K562 (cell line): Measurements from ENCODE around the gene NR0B2. TPM values are rescaled to one million over a fixed set of nuclear protein-coding genes. Genes with fewer than 3 reads are reported as not detected.

ENCODE experiments used
- CBX2 ChIP-seq: fragments of 200-600 bp; sonication (generic); IDR thresholded peaks from one replicate; pipeline ENCODE4 v1.6.1; 2012; ENCODE audit warnings: mild to moderate bottlenecking, low read length, inconsistent platforms; ENCODE audit not compliant: insufficient read depth, poor library complexity, severe bottlenecking
- CREB1 ChIP-seq, 2 experiments: sonication (generic) in 1 of 2; formaldehyde crosslinking in 1 of 2; IDR thresholded peaks; 2 replicates each; pipeline versions ENCODE4 v1.6.1 to v1.8.0; 2012 to 2022; ENCODE audit warnings: inconsistent platforms in 1 of 2, mild to moderate bottlenecking in 1 of 2, missing genetic modification reagents in 1 of 2, moderate library complexity in 1 of 2
- CREBBP ChIP-seq: IDR thresholded peaks from one replicate; pipeline ENCODE4 v1.6.1; 2012; ENCODE audit warnings: low read depth, mild to moderate bottlenecking, control low read depth, inconsistent platforms, low read length
- ETS2 ChIP-seq: IDR thresholded peaks from 2 replicates; pipeline ENCODE4 v1.6.1; 2016; ENCODE audit warnings: borderline replicate concordance, missing genetic modification characterization, mild to moderate bottlenecking, moderate library complexity, missing compliant biosample characterization; ENCODE audit not compliant: poor library complexity, severe bottlenecking
- HDAC1 ChIP-seq, 2 experiments: fragments of 450-650 bp; IDR thresholded peaks; 2 replicates each; pipeline ENCODE4 v1.6.1; 2016 to 2017; ENCODE audit warnings: inconsistent platforms in 1 of 2, mild to moderate bottlenecking in 1 of 2, moderate library complexity in 1 of 2
- HNRNPL ChIP-seq: fragments of 200-400 bp; formaldehyde crosslinking; IDR thresholded peaks from 2 replicates; pipeline ENCODE4 v1.6.1; 2017; ENCODE audit warnings: low read depth, mild to moderate bottlenecking, low read length
- ILF3 ChIP-seq: fragments of 450-650 bp; IDR thresholded peaks from 2 replicates; pipeline ENCODE4 v1.6.1; 2018; ENCODE audit warnings: antibody characterized with exemption, mild to moderate bottlenecking, moderate library complexity, borderline replicate concordance
- MAFG ChIP-seq: fragments of 450-650 bp; conservative IDR thresholded peaks from 2 replicates; pipeline ENCODE4 v1.6.1; 2016; ENCODE audit warnings: missing genetic modification characterization, missing compliant biosample characterization
- MEF2D ChIP-seq: conservative IDR thresholded peaks from 2 replicates; pipeline ENCODE4 v1.6.1; 2016; ENCODE audit warnings: low read depth, missing genetic modification characterization, missing compliant biosample characterization
- MTF1 ChIP-seq: fragments of 250-450 bp; sonication (Bioruptor Pico); IDR thresholded peaks from 2 replicates; pipeline ENCODE4 v1.9.0; 2021; ENCODE audit warnings: moderate library complexity, mild to moderate bottlenecking, inconsistent platforms, borderline replicate concordance
- PCBP1 ChIP-seq: fragments of 200-400 bp; formaldehyde crosslinking; IDR thresholded peaks from 2 replicates; pipeline ENCODE4 v1.6.1; 2018; ENCODE audit warnings: mild to moderate bottlenecking, low read depth, low read length; ENCODE audit not compliant: poor library complexity, severe bottlenecking
- PHTF2 ChIP-seq: fragments of 250-450 bp; sonication (Bioruptor Pico); IDR thresholded peaks from 2 replicates; pipeline ENCODE4 v1.5.0; 2021; ENCODE audit warnings: mild to moderate bottlenecking
- PTRF ChIP-seq: fragments of 450-650 bp; IDR thresholded peaks from 2 replicates; pipeline ENCODE4 v1.6.1; 2016; ENCODE audit warnings: mild to moderate bottlenecking, missing genetic modification characterization, missing compliant biosample characterization
- RB1 ChIP-seq: fragments of 450-650 bp; IDR thresholded peaks from 2 replicates; pipeline ENCODE4 v1.6.1; 2017; ENCODE audit warnings: low read depth, mild to moderate bottlenecking
- RBM14 ChIP-seq: fragments of 200-400 bp; formaldehyde crosslinking; IDR thresholded peaks from 2 replicates; pipeline ENCODE4 v1.6.1; 2018; ENCODE audit warnings: low read depth, mild to moderate bottlenecking, low read length, moderate library complexity, borderline replicate concordance; ENCODE audit not compliant: insufficient read depth
- RBM39 ChIP-seq: fragments of 200-400 bp; formaldehyde crosslinking; optimal IDR thresholded peaks from 2 replicates; pipeline ENCODE3; 2018; ENCODE audit warnings: low read depth, low read length
- SMARCB1 ChIP-seq: IDR thresholded peaks from 2 replicates; pipeline ENCODE4 v1.6.1; 2011; ENCODE audit warnings: improper control_type of control experiment, low read depth; ENCODE audit not compliant: insufficient read length
- TAF9B ChIP-seq: fragments of 450-650 bp; IDR thresholded peaks from 2 replicates; pipeline ENCODE4 v1.6.1; 2018; ENCODE audit warnings: mild to moderate bottlenecking; ENCODE audit not compliant: partially characterized antibody
- ZNF174 ChIP-seq: fragments of 250-450 bp; sonication (Bioruptor Pico); IDR thresholded peaks from 2 replicates; pipeline ENCODE4 v1.4.0; 2020; ENCODE audit warnings: mild to moderate bottlenecking
- ZNF212 ChIP-seq: fragments of 450-650 bp; formaldehyde crosslinking; IDR thresholded peaks from 2 replicates; pipeline ENCODE4 v1.4.0; 2020; ENCODE audit warnings: mild to moderate bottlenecking
- ZNF347 ChIP-seq: fragments of 450-650 bp; formaldehyde crosslinking; IDR thresholded peaks from 2 replicates; pipeline ENCODE4 v1.4.0; 2020; ENCODE audit warnings: low read depth, mild to moderate bottlenecking, moderate library complexity
- ZNF584 ChIP-seq: fragments of 200-800 bp; sonication (Bioruptor generic); IDR thresholded peaks from 2 replicates; pipeline ENCODE4 v1.6.1; 2016; ENCODE audit warnings: low read depth, mild to moderate bottlenecking, missing genetic modification characterization, missing compliant biosample characterization
- ZNF79 ChIP-seq: fragments of 250-450 bp; sonication (Bioruptor Pico); IDR thresholded peaks from 2 replicates; pipeline ENCODE4 v1.4.0; 2020; ENCODE audit warnings: low read depth, mild to moderate bottlenecking, moderate library complexity
- polyA plus RNA-seq, 8 experiments: library from polyadenylated mRNA; depleted of rRNA in 4 of 8; stranded (reverse) in 5 of 8; unstranded in 3 of 8; fragments of >200 nt; fragmentation: Nextera tagmentation in 2 of 8; fragmentation: Illumina TruSeq in 1 of 8; extraction: Ambion mirVana in 2 of 8; extraction: Trizol in 1 of 8; gene quantifications; 2 replicates each; pipeline versions ENCODE4 v1.2.1 to v1.2.3, GENCODE V29; 2011 to 2014; ENCODE audit warnings: inconsistent platforms in 1 of 8, missing spikeins in 1 of 8
- total RNA-seq, 7 experiments: library from RNA; depleted of rRNA in 6 of 7; stranded (reverse); fragments of >200 nt in 6 of 7; fragmentation: Illumina TruSeq in 2 of 7; extraction: Trizol in 2 of 7; gene quantifications; 2 replicates each; pipeline versions ENCODE4 v1.2.1 to v1.2.3, GENCODE V29; 2011 to 2021; ENCODE audit warnings: low replicate concordance in 1 of 7
- TF ChIP-seq, protein P1 (sequence below): fragments of 450-650 bp; formaldehyde crosslinking; IDR thresholded peaks from 2 replicates; pipeline ENCODE4 v1.4.0; 2020; ENCODE audit warnings: mild to moderate bottlenecking, moderate library complexity
- TF ChIP-seq, protein P2 (sequence below): fragments of 250-450 bp; sonication (Bioruptor Pico); IDR thresholded peaks from 2 replicates; pipeline ENCODE4 v1.5.0; 2020; ENCODE audit warnings: mild to moderate bottlenecking

Gene NR0B2
- total and polyA plus RNA-seq, 9 of the 15 experiments (the other 6 are each of a cell fraction or from before 2014, with no cell fraction given) = not detected

DNA sequence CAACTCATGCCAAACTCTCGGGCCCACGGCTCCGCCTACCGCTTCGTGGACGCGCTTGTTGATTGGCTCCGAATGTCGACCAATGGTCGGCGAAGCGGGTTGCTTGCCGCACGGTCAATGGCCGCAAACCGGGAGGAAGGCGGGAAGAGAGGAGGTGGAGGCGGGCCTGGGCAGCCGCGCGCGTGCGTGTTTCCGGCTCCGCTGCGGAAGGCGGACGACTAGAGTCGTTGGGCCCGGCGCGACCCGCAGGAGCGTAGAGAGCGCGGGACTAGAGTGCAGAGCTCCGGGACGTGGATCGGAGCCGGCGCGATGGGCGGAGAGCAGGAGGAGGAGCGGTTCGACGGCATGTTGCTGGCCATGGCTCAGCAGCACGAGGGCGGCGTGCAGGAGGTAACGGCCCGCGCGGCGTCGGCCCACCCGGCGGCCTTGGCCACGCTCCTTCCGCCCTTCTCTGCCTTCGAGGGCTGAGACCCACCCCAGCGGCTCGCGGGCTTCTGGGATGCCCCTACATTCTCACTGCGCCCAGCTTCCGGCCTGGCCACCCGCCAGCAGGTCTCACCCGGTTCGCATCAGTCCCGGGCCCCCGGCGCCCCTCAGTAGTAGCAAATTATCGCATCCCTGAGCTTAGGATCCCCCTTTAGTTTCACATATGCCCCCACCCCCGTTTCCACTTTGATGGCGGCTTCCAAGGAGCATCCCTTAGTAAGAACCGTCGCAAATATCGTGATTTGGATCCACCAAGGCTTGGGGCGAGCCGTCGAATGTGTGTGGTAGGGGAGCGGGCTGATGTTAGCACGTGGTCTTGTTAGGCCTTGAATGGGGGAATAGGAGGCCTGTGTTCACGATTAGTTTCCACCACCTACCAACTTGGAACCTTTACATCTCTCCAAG, 8.0 kb upstream of the NR0B2 start, which contains the start of gene NUDC (continued):
- TF ChIP-seq PTRF (tag) = no peak
- peak; percentile 78 for TF ChIP-seq CREB1 (IDR thresholded peaks at IDR 0.05)
- peak; percentile 77; the same call in 1 of the 2 replicates for TF ChIP-seq CREB1 (CRISPR knock-in tag; IDR thresholded peaks at IDR 0.05)
- no peak for TF ChIP-seq TAF9B
- TF ChIP-seq MEF2D (tag) = 0 out of 2 replicates have a peak, but pooled peaks have one; percentile 31
- no peak for TF ChIP-seq SMARCB1
- peak; percentile 29 for TF ChIP-seq PCBP1
- no peak for TF ChIP-seq MTF1 (CRISPR knock-in tag)
- TF ChIP-seq ZNF212 (CRISPR knock-in tag) = no peak
- TF ChIP-seq RBM39 = no peak
- peak in 1 of 2 experiments; percentile 98; a peak in 2 of 4 replicates for TF ChIP-seq HDAC1 (IDR thresholded peaks at IDR 0.05)
- TF ChIP-seq, protein P1, sequence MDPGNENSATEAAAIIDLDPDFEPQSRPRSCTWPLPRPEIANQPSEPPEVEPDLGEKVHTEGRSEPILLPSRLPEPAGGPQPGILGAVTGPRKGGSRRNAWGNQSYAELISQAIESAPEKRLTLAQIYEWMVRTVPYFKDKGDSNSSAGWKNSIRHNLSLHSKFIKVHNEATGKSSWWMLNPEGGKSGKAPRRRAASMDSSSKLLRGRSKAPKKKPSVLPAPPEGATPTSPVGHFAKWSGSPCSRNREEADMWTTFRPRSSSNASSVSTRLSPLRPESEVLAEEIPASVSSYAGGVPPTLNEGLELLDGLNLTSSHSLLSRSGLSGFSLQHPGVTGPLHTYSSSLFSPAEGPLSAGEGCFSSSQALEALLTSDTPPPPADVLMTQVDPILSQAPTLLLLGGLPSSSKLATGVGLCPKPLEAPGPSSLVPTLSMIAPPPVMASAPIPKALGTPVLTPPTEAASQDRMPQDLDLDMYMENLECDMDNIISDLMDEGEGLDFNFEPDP = no peak
- 0 out of 2 replicates have a peak, but pooled peaks have one; percentile 34 for TF ChIP-seq ZNF584 (CRISPR knock-in tag)
- TF ChIP-seq CREBBP = no peak
- peak; percentile 82 for TF ChIP-seq RB1
- TF ChIP-seq, protein P2, sequence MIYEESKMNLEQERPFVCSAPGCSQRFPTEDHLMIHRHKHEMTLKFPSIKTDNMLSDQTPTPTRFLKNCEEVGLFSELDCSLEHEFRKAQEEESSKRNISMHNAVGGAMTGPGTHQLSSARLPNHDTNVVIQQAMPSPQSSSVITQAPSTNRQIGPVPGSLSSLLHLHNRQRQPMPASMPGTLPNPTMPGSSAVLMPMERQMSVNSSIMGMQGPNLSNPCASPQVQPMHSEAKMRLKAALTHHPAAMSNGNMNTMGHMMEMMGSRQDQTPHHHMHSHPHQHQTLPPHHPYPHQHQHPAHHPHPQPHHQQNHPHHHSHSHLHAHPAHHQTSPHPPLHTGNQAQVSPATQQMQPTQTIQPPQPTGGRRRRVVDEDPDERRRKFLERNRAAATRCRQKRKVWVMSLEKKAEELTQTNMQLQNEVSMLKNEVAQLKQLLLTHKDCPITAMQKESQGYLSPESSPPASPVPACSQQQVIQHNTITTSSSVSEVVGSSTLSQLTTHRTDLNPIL (CRISPR knock-in tag) = no peak
- TF ChIP-seq HNRNPL = no peak; the same call in 1 of the 2 replicates
- TF ChIP-seq ETS2 (tag) = no peak
- TF ChIP-seq ILF3 = no peak
- no peak for TF ChIP-seq RBM14
- no peak; the same call in 1 of the 2 replicates for TF ChIP-seq PHTF2
- TF ChIP-seq ZNF79 (CRISPR knock-in tag) = no peak
- no peak for TF ChIP-seq ZNF174
- no peak for TF ChIP-seq MAFG (tag)
- TF ChIP-seq CBX2 = no peak
- no peak for TF ChIP-seq ZNF347
